Left colon (tissue), 2 donors: ENCODE measurements around the gene SPECC1. TPM values are rescaled to one million over a fixed set of nuclear protein-coding genes. Genes with fewer than 3 reads are reported as not detected.
"Not testable (repeated sequence)": the region's sequence is repeated elsewhere in the genome, so short reads cannot be mapped to it uniquely, and the experiment has no call there.

Experiments
- ATAC-seq: fragments of 200-7000 bp; cut with Tn5 transposase; one replicate; pipeline ENCODE4 v1.9.1; 2020; ENCODE audit warnings: mild to moderate bottlenecking, moderate library complexity
- DNase-seq, 2 donors: peaks; one replicate each; pipeline ENCODE4 v3.0.0-alpha.2; 2020
- intact Hi-C, 2 donors: fragments of 100-400 bp; cut with DNase I in 1 of 2; cut with micrococcal nuclease in 1 of 2; formaldehyde crosslinking; loops; one replicate each; pipeline versions ENCODE4 v1.11.2 to v1.14.0; 2022; cut with DNase I, micrococcal nuclease
- total RNA-seq, 2 donors: library from RNA; stranded (reverse); fragmentation: NEBNext Ultra II Directional; extraction: Animal tissue kit (Norgen Biotek cat#: 25700); gene quantifications; one replicate each; pipeline ENCODE4 v1.2.1, GENCODE V29; 2021
- donor health status: DM: no; HTN: no; CAD: no.
- donor health status: DM: yes; HTN: yes; CAD: no.

The SPECC1 gene
- total RNA-seq, 2 donors from 2014 or later: 86.5 to 104 TPM

DNA sequence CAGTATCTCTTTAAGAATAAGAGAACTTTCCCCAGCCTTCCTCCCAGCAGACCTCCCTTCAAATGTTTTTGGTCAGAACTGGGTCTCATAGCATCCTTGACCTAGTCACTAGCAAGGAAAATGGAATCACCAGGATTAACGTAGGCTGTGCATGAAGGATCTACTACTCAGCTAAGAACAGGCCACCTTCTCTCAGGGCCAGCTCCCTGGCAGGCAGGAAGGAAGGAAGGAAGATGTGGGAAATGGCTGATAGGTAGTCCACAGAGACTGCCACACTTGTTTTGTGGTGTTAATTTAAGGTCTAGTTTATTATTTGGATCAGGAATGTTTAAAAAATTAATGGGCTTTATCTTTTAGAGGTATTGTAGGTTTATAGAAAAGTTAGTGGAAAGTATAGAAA lies 136.4 kb downstream of the SPECC1 start:
- no peak for DNase-seq
- intact Hi-C loops: no loop called here
- ATAC-seq: no peak

DNA sequence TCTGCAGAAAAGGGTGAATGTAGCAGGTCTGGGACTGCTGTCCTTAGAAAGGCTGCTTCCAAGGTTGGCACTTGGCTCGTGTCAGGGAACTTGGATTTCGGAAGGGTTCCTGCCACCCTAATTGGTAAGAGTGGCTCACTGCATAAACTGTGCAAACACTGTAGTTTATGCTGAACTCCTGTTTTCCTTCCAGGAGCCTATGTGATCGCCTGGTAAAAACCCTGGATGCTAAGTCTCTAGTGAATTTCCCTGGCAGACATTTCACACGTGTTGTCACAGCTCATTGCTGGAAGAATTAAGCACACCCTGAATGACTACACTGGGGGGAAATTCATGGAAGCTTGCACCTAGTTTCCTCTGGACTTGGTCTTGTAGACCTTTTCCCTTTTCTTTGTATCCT lies 140.1 kb downstream of the SPECC1 start:
- ATAC-seq (no peak), DNase-seq (no peak)
- intact Hi-C loops: no loop called here

DNA sequence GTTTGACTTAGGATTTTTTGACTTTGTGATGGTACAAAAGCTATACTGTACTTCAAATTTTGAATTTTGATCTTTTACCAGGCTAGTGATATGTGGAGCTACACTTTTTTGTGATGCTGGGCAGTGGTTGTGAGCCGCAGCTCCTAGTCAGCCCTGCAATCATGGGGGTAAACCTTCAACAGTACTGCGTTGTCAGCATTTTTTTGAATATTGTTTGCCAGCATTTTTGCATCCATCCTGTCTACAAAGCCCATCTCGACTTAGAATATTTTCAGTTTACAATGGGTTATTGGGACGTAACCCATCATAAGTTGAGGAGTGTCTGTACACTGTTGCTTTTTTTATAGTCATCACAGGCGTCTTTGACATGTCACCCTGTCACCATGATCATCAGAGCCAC lies 142.0 kb downstream of the SPECC1 start:
- ATAC-seq: no peak
- intact Hi-C loops: no loop called here
- DNase-seq: no peak

DNA sequence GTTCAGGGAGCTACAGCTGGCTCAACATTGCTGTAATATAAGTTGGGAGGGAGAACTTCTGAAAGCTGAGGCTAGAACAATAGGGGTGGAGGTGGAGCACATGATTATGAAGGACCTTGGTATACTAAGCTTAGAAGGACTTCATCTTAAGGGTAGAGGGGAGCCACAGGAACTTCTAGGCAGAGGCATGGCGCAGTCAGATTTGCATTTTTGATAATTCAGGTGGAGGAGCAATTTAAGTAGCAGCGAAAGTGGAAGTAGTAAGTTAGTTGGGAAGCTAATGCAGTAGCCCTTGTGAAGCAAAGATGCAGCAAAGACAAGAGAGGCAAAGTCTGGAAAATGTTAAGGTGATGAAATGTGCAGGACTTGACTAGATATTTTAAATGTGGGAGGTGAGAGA lies 144.1 kb downstream of the SPECC1 start:
- ATAC-seq: peak; percentile 45
- DNase-seq: no peak
- intact Hi-C loops: no loop called here

DNA sequence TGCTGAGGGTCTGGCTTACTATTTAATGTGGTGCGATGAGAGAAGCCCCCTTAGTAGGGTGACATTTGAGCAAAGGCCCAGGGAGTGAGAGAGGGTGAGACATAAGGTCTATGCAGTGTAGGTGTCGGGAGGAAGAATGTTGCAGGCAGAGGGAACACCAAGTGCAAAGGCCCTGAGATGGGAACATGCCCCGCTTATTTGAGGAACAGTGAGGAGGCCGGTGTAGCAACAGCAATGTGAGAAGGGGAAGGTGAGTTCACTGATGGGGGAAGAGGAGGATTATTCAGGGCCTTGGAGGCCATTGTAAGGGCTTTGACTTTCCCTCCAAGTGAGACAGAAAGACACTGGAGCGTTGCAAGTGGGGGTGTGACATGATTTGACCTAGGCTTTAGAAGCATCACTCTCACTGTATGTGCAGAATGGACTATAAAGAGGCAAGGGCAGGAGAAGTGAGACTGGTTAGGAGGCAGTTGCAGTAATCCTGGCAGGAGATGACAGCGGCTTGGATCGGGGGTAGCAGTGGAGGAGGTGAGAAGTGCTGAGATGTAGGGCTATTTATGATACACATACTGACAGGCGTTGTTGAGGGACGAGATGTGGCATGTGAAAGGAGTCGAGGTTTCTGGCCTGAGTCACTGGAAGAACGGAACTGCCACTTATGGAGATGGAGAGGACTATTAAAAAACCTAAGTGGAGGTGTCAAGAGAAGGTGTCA lies 145.3 kb downstream of the SPECC1 start:
- intact Hi-C loops: no loop called here
- no peak for ATAC-seq
- DNase-seq: no peak

DNA sequence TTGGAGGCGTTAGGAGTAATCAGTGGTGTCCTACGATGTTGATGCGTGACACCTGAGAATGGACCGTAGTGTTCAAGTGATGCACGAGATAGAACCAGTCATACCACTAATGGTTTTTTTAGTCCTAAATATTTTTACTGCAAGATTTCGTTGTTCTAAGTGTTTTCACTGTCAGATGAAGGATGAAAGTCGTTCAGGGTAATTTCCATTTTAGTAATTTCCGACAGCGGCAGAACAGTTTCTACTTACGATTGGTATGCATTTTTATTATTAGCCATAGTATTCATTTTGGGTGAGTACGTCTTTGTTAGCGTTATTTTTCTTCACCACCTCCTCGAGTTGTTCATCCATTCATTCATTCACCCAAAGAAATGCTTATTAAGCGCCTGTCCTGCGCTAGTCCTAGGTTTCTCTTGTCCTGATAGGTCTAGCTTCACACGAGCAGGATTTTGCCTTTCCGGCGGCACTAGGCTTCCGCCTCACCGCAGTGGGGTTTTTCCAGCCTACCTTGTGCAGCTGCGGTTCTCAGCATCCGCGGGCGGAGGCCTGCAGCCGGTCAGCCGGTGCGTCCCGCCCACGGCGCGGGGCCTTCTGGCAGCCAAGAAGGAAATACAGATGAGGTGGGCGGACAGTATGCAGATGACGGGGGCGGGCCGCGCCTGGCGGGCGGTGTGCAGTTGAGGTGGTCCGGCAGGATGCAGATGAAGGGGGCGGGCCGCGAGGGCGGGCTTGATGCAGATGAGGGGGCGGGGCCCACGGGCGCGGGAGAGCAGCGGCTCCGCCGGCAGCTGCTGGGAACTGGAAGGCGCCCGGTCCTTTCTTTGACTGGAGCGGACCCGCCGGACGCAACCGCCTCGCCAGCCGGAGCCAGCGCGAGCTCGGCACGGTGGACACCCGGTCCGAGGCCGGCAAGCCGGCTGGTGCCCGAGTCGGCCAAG lies 146.4 kb downstream of the SPECC1 start:
- intact Hi-C loops: no loop called here
- peak; percentile 99 to 100 for DNase-seq
- peak; percentile 92 for ATAC-seq

DNA sequence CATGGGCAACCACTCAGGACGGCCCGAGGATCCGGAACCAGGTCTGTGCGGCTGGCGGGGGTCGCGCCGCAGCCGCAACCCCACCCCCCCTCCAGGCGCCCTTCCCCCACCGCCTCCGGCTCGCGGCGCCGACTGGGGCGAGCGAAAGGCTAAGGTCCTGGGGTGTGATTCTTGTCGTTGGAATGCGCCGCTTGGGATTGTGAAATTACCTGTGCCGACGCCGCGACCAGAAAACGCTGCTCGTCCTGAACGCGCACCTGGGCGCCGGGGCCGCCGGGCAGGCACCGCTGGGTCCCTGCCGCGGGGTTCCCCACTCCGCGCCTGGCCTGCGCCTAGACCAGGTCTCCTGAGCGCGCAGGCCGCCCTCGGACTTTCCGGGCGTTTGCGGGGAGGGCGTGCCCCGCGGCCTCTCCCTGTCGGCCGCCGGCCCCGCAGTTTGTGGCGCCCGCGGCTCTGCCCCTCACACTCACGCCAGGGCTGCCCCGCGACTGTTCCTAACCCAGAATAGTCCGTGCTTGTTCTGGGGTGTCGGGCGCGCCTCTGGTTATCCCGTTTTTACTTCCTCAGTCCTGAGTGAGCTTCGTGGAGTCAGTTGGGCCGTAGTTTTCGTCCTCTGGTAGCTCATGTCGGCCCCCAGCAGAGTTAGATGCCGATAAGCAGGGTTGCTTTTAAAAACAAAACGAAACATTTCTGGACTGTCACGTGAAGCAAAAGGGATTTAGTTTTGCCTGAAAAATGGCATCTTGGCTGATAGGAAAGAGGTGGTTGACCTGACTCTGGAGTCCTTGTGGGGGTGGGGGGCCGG lies 147.2 kb downstream of the SPECC1 start:
- intact Hi-C loops: no loop called here
- DNase-seq: peak; percentile 38 to 62
- peak; percentile 56 for ATAC-seq

DNA sequence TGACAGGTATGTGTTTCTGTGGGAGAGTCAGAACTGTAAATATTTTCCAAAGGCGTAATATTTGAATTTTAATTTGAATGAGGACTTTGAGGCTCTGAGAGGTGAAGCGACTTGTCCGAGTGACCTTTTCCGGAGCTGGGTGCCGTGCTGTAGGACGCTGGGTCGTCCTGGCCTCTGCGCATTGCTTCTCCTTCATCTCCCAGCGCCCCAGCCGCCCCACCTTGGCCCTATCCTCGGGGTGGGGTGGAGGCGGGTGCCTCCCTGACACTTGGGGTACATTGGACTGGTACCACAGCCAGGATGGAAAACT lies 147.8 kb downstream of the SPECC1 start:
- intact Hi-C loops: no loop called here
- peak; percentile 12 for ATAC-seq
- DNase-seq: peak; percentile 31 to 48

DNA sequence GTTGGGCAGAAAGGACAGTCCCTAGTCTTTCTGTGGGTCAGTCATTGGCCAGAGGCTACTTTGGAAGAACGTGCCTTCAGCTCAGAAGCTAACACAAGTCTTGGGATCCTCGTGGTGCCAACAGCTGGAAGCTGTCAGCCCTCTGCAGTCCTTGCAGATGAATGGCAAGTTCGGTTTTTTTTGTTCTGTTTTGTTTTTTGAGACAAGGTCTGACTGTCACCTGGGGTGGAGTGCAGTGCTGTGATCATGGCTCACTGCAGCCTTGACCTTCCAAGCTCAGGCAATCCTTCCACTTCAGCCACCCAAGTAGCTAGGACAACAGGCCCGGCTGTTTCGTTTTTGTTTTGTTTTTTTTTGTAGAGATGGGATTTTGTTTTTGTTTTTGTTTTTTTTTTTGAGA lies 149.4 kb downstream of the SPECC1 start:
- DNase-seq: no peak
- intact Hi-C loops: no loop called here
- ATAC-seq: no peak

DNA sequence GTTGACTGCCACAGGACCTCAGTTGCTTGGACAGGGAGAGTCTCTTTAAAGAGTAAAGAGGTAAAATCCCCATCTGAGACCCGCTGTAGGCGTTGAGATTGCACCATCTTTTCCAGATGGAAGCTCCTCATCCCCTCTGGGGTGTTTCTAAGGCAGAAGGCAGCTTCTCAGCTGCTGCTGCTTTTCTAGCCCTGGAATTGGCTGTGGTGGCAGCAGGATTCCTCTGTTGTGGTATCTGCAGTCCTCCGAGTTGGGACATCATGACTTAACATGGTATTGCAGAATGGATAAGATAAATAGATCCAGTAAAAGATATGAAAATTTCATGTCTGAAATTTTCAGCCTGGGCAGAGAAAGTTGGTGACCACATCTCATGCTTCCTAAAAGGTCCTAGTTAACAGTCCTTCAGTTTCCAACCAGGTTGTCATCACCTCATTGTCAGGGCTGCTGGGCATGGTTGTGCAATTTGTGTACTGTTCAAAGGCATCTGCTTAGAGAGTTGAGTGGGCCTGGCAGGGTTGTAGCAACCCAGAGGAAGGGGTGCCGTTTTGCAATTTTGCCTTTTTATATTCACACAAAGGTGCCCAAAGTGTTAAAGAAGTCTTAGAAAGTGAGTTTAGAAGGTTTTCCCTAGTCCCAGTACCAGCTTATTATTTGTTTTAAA lies 150.4 kb downstream of the SPECC1 start:
- no peak for DNase-seq
- ATAC-seq: no peak
- intact Hi-C loops: no loop called here

DNA sequence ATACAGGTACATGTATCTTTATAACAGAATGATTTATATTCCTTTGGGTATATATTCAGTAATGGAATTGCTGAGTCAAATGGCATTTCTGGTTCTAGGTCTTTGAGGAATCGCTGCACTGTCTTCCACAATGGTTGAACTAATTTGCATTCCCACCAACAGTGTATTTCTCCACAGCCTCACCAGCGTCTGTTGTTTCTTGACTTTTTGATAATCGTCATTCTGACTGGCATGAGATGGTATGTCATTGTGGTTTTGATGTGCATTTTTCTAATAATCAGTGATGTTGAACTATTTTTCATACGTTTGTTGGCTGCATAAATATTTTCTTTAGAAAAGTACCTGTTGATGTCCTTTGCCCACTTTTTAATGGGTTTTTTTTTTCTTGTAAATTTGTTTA lies 156.4 kb downstream of the SPECC1 start:
- intact Hi-C loops, DNase-seq, ATAC-seq: not testable (repeated sequence)

DNA sequence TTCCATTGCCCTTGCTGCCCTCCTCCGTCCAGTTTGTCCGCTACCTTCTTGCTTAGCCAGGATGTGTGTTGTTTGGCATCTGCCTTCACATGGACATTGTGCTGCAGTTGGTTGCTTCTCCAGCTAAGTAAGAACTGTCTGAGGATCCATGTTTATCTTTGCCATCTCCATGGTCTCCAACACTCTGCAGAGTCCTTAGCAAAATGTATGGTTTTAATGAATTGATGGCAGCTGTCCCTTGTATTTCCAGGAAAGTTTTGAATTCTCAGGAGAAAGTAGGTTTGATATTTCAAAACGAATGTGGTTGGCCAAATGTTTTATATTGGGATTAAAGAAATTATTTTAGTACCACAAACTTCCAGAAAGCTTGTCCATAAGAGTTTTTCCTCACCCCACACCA lies 160.9 kb downstream of the SPECC1 start:
- intact Hi-C loops: no loop called here
- DNase-seq: no peak
- ATAC-seq: no peak

DNA sequence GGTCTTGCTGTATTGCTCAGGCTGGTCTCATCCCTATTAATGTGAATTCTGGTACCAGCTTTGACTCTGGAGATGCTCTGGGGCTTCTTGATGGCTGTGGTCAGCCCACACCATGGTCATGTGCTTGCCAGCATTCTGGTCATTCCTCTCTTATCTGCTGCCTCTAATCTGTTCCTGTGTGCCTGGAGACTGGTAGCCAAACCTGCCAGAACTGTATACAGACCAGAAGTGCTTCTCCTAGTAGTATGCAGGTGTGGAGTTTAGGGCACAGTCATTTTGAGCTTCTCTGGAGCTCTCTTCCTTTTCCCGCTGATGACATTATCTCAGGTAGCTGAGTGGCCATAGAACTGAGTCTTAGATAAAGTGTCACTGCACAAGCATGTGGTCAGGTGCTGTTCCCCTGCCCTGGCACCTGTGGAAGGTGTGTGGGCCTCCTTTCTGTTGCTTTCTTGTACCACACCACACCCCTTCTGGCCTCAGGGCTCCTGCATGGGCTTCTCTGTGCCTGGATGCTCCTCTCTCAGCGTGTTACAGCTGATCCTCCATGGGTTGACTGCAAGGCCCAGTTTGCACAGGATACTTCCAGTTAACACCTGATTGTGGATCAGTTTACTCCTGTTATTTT lies 162.7 kb downstream of the SPECC1 start:
- intact Hi-C loops: no loop called here
- ATAC-seq (peak; percentile 28), DNase-seq (no peak)

DNA sequence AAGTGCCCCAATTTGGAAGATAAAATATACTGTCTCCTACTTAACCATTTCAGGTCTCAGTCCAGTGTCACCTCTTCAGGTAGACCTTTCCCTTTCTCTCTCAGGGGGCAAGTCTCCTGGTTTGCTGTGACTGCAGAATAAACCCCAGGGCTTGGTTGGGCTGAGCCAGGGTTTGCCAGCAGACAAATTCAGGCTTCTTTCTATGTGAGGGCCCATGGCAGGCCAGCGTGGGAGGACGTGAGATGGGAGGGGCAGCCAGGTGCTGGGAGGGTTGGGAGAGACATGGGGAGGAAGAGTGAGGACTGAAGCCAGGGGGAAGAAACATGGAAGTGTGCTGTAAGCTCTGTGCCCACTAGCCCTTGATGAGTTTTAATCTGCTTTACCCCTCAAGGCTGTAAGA lies 163.2 kb downstream of the SPECC1 start:
- ATAC-seq: no peak
- DNase-seq: no peak
- intact Hi-C loops: no loop called here

DNA sequence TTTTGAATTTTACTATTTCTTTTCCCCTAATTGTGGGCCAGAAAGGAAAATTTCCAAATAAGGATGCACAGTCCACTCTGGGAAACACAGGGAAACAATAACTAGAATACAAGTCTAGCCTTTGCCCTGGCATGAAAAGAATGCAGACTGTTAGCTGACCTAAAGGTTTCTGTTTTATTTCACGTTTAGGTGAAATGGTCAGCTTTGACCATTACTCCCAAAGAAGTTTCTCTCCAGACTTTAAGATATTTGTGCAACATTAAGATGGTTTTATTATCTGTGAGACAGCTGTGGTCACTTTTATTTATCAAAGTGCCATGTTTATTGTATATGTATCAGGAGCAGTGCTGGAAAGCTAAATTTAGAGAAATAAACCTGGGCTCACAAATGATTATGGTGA lies 163.9 kb downstream of the SPECC1 start:
- intact Hi-C loops: no loop called here
- DNase-seq: no peak
- no peak for ATAC-seq

DNA sequence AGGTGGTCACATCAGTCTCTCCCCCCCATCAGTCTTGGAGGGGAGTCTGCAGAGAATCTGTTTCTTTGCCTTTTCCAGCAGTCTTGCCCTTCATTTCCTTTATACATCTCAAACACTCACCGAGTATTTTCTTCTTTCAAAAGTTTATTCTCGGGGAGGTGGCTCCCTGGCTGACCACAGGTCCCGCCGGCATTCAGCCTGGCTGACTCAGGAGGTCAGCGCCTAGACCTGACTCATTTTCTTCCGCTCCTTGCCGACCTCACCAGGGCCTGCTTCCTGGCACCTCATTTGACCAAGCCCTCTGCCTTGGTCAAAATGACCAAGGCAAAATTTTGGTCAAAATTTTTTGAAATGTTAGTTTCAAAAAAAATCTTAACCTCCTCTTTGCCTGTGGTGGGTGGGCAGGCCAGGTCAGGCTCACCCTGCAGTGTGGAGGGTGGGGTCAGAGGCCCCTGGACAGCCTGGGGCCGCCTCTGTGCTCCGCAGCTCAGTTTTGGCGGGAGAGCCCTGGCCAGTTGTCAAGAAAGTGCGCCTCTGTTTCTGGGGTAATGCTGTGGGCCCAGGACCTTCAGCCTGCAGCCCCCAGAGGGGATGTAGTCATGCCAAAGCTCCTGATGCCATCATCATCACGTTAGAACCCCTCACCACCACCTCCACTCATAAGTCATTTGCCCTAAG lies 165.6 kb downstream of the SPECC1 start:
- intact Hi-C loops: no loop called here
- ATAC-seq (no peak), DNase-seq (no peak)

DNA sequence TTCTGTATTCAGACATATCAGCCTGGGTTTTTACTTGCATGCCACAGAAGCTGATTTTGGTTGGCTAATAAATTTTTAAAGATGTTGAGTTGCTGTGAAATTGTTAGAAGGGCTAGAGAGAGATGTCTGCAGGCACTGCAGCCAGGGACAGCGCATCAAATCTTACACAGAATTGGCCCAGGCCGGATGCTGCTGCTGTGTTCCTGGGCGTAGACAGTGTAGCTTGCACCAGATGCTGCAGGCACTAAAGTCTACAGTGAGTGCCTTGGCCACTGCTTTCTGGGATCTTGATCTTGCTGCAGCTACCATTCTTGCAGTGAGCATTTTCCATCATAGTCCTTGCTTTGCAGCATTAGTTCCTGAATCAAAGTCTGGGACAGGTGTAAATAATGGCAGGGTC lies 169.9 kb downstream of the SPECC1 start:
- intact Hi-C loops: no loop called here
- ATAC-seq (no peak), DNase-seq (no peak)

DNA sequence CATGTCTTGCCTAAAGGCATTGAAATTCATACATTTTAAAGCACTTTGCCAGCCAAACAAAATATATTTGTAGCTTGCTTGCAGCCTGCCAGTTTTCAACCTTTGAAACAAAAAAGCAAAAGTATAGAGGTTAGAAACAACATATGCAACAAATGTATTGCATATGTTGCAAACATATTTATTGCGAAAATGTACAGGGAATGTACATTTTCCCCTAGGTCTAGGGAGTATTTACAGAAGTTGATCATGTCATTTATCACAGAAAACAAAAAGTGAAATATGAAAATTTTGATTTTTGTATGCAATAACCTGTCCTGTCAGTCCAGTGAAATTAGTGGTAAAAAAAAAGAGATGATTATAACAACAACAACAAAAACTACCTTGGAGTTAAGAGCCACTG lies 171.5 kb downstream of the SPECC1 start:
- ATAC-seq (no peak), DNase-seq (no peak)
- intact Hi-C loops: no loop called here
